ENCODE data around the gene HMGB1. TPM values are rescaled to one million over a fixed set of nuclear protein-coding genes. Genes with fewer than 3 reads are reported as not detected.

HMGB1 gene
- total RNA-seq, 4 donors from 2014 or later: 93.5 to 280 (median 154) TPM

GRCh38 chr13:30418075-30418716, 47.5 kb downstream of the HMGB1 start:
- Histone ChIP-seq H3K27ac (no peak overlapping the region), H3K4me1 (peaks cover 0 to 4% (median 2%) of the 10 kb centered on the region in 4 donors)

GRCh38 chr13:30416471-30416870, 49.3 kb downstream of the HMGB1 start:
- H3K4me1 ChIP-seq: peaks cover 0 to 4% (median 2%) of the 10 kb centered on the region in 4 donors
- H3K27ac ChIP-seq: no peak overlapping the region
- H3K27me3 ChIP-seq: no peaks in the 10 kb centered on the region
- H3K36me3 ChIP-seq: no peaks in the 10 kb centered on the region
- H3K4me3 ChIP-seq: no peak overlapping the region
- no peaks in the 10 kb centered on the region for H3K9me3 ChIP-seq
- DNase-seq: no peak
- TF ChIP-seq CTCF (IDR thresholded peaks at IDR 0.05) (no peak), POLR2A (IDR thresholded peaks at IDR 0.05) (no peak)

More at GRCh38 chr13:30418075-30418716, 47.5 kb downstream of the HMGB1 start:
- Histone ChIP-seq H3K27me3 (no peaks in the 10 kb centered on the region), H3K9me3 (no peaks in the 10 kb centered on the region), H3K36me3 (no peaks in the 10 kb centered on the region), H3K4me3 (no peak overlapping the region)
- DNase-seq: no peak
- TF ChIP-seq POLR2A (IDR thresholded peaks at IDR 0.05): no peak
- no peak for TF ChIP-seq CTCF (IDR thresholded peaks at IDR 0.05)

DNA sequence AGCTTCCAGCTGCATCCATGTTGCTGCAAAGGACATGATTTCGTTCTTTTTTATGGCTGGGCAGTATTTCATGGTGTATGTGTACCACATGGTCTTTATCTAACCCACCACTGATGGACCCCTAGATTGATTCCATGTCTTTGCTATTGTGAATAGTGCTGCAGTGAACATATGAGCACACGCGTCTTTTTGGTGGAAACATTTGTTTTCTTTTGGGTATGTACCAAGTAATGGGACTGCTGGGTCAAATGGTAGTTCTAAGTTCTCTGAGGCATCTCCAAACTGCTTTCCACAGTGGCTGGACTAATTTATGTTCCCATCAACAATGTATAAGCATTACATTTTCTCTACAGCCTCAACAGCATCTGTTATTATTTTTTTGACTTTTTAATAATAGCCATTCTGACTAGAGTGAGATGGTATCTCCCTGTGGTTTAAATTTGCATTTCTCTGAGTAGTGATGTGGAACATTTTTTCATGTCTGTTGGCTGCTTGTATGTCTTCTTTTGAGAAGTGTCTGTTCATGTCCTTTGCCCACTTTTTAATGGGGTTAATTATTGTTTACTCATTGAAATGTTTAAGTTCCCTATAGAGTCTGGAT, 50.2 kb downstream of the HMGB1 start:
- Histone ChIP-seq H3K9me3 (no peaks in the 10 kb centered on the region), H3K36me3 (no peaks in the 10 kb centered on the region), H3K27me3 (no peaks in the 10 kb centered on the region), H3K4me3 (no peak overlapping the region), H3K27ac (peak overlapping the region in 2 of 4 donors; percentile 46 to 47), H3K4me1 (no peaks in the 10 kb centered on the region)
- no peak for TF ChIP-seq CTCF (IDR thresholded peaks at IDR 0.05)
- no peak for TF ChIP-seq POLR2A (IDR thresholded peaks at IDR 0.05)
- no peak for DNase-seq

DNA sequence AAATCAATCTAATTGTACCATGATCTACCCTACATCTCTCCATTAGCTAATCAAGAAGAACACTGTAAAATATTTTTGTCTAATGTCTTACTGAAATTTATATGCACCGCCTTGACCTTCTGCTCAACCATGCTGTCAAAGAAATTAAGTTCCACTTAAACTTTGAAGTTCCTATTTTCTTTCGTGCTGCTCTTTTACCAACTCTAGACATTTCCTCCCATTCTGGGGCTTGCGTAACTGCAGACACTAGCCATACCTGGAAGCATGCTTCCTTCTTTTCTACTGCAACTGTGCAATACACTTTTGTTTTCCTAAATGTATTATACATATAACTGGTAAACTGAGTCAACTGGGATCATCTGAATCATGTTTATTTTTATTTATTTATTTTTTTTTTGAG, 51.9 kb downstream of the HMGB1 start:
- H3K9me3 ChIP-seq: no peaks in the 10 kb centered on the region
- DNase-seq: no peak
- peaks cover 0 to 1% (median 0%) of the 10 kb centered on the region in 4 donors for H3K4me1 ChIP-seq
- H3K4me3 ChIP-seq: no peak overlapping the region
- no peaks in the 10 kb centered on the region for H3K27me3 ChIP-seq
- H3K36me3 ChIP-seq: no peaks in the 10 kb centered on the region
- H3K27ac ChIP-seq: no peak overlapping the region
- TF ChIP-seq POLR2A (IDR thresholded peaks at IDR 0.05) (no peak), CTCF (IDR thresholded peaks at IDR 0.05) (no peak)

- TF ChIP-seq POLR2A (IDR thresholded peaks at IDR 0.05): no peak
- no peak for TF ChIP-seq CTCF (IDR thresholded peaks at IDR 0.05)
- Histone ChIP-seq H3K4me3 (no peak overlapping the region), H3K9me3 (no peaks in the 10 kb centered on the region), H3K36me3 (no peaks in the 10 kb centered on the region), H3K27ac (no peak overlapping the region), H3K4me1 (peaks cover 0 to 8% (median 3%) of the 10 kb centered on the region in 4 donors), H3K27me3 (no peaks in the 10 kb centered on the region)
- DNase-seq: no peak
Measured at GRCh38 chr13:30412346-30412745, 53.4 kb downstream of the HMGB1 start.

All from Peyer's patch (tissue), 4 donors.